ENCODE results near the gene KIF21B. TPM values are rescaled to one million over a fixed set of nuclear protein-coding genes. Genes with fewer than 3 reads are reported as not detected.

KIF21B gene
- total RNA-seq, 6 experiments from 2014 or later, result 0.75 to 4.4 (median 1.4) TPM

- intact Hi-C loops (cut with DNase I), result no loop called here
- DNase-seq, result no peak
- WGBS (ENCODE audit: insufficient coverage, low coverage, low lambda C conversion rate, missing lambda C conversion rate), result 80% methylated on average over 2 of the region's 6 CpGs
- H3K4me1 ChIP-seq, result no peaks in the 10 kb centered on the region
- H3K27ac ChIP-seq, result no peak overlapping the region
- no peaks in the 10 kb centered on the region for H3K36me3 ChIP-seq
- no peak for ATAC-seq
- no peak for TF ChIP-seq POLR2A (IDR thresholded peaks at IDR 0.05)
- TF ChIP-seq CTCF (IDR thresholded peaks at IDR 0.05), result no peak
- H3K9me3 ChIP-seq, result no peaks in the 10 kb centered on the region
- H3K4me3 ChIP-seq, result no peak overlapping the region
- H3K27me3 ChIP-seq, result no peaks in the 10 kb centered on the region
Measured at GRCh38 chr1:201004154-201004553, 19.4 kb downstream of the KIF21B start.

- Histone ChIP-seq H3K4me1 (no peaks in the 10 kb centered on the region), H3K27me3 (no peaks in the 10 kb centered on the region), H3K9me3 (no peaks in the 10 kb centered on the region), H3K36me3 (peaks cover 0 to 2% (median 0%) of the 10 kb centered on the region in 4 donors), H3K4me3 (no peak overlapping the region), H3K27ac (no peak overlapping the region)
- DNase-seq (no peak), ATAC-seq (no peak)
- 100% methylated on average over 1 of the region's 1 CpG for WGBS (ENCODE audit: insufficient coverage, low coverage, low lambda C conversion rate, missing lambda C conversion rate)
- TF ChIP-seq POLR2A (IDR thresholded peaks at IDR 0.05) (no peak), CTCF (IDR thresholded peaks at IDR 0.05) (no peak)
- intact Hi-C loops (cut with DNase I), result no loop called here
Measured at GRCh38 chr1:201002510-201002909, 21.0 kb downstream of the KIF21B start.

- H3K27ac ChIP-seq, result no peak overlapping the region
- intact Hi-C loops (cut with DNase I), result no loop called here
- DNase-seq (no peak), ATAC-seq (peak in 1 of 4 donors; percentile 61)
- no peaks in the 10 kb centered on the region for H3K9me3 ChIP-seq
- peaks cover 0 to 2% (median 0%) of the 10 kb centered on the region in 4 donors for H3K36me3 ChIP-seq
- no peaks in the 10 kb centered on the region for H3K4me1 ChIP-seq
- TF ChIP-seq CTCF (IDR thresholded peaks at IDR 0.05), result no peak
- no peak for TF ChIP-seq POLR2A (IDR thresholded peaks at IDR 0.05)
- WGBS (ENCODE audit: insufficient coverage, low coverage, low lambda C conversion rate, missing lambda C conversion rate), result 100% methylated on average over 1 of the region's 11 CpGs
- H3K4me3 ChIP-seq, result no peak overlapping the region
- no peaks in the 10 kb centered on the region for H3K27me3 ChIP-seq
Measured at GRCh38 chr1:201001962-201002361, 21.6 kb downstream of the KIF21B start.

GRCh38 chr1:201000391-201000790 lies 23.1 kb downstream of the KIF21B start:
- H3K27ac ChIP-seq, result no peak overlapping the region
- ATAC-seq, result no peak
- H3K4me1 ChIP-seq, result no peaks in the 10 kb centered on the region
- H3K4me3 ChIP-seq, result no peak overlapping the region
- H3K9me3 ChIP-seq, result no peaks in the 10 kb centered on the region
- intact Hi-C loops (cut with DNase I), result no loop called here
- peaks cover 0 to 2% (median 0%) of the 10 kb centered on the region in 4 donors for H3K36me3 ChIP-seq
- no peak for DNase-seq
- 97% methylated on average over 7 of the region's 25 CpGs for whole genome bisulfite sequencing (ENCODE audit: insufficient coverage, low coverage, low lambda C conversion rate, missing lambda C conversion rate)
- no peak for TF ChIP-seq CTCF (IDR thresholded peaks at IDR 0.05)
- no peaks in the 10 kb centered on the region for H3K27me3 ChIP-seq

GRCh38 chr1:200999667-201000066 lies 23.8 kb downstream of the KIF21B start:
- Histone ChIP-seq H3K36me3 (peaks cover 0 to 2% (median 0%) of the 10 kb centered on the region in 4 donors), H3K27ac (no peak overlapping the region), H3K4me1 (no peaks in the 10 kb centered on the region), H3K27me3 (no peaks in the 10 kb centered on the region), H3K4me3 (no peak overlapping the region), H3K9me3 (no peaks in the 10 kb centered on the region)
- 90% methylated on average over 4 of the region's 14 CpGs for WGBS (ENCODE audit: insufficient coverage, low coverage, low lambda C conversion rate, missing lambda C conversion rate)
- ATAC-seq, result no peak
- DNase-seq, result no peak
- intact Hi-C loops (cut with DNase I), result no loop called here
- TF ChIP-seq CTCF (IDR thresholded peaks at IDR 0.05) (no peak), POLR2A (IDR thresholded peaks at IDR 0.05) (no peak)

All from right lobe of liver (tissue), 6 donors.